Measurements from ENCODE around the gene AEBP2. TPM values are rescaled to one million over a fixed set of nuclear protein-coding genes. Genes with fewer than 3 reads are reported as not detected.

The AEBP2 gene
- total RNA-seq, 2 experiments from 2014 or later: 44.7 to 45.0 TPM

- no peak overlapping the region for H3K27ac Mint-ChIP-seq
- H3K27me3 Mint-ChIP-seq: no peaks in the 10 kb centered on the region
These were observed 8.1 kb downstream of the AEBP2 start for GRCh38 chr12:19447386-19447785.

GRCh38 chr12:19449814-19450213 lies 10.5 kb downstream of the AEBP2 start:
- H3K4me1 Mint-ChIP-seq (ENCODE audit: low read depth): peaks cover 73% of the 10 kb centered on the region
- CTCF ChIA-PET: no interaction called here
- H3K4me3 Mint-ChIP-seq: no peak overlapping the region

More at GRCh38 chr12:19447386-19447785, 8.1 kb downstream of the AEBP2 start:
- ChIA-PET CTCF (no interaction called here), POLR2A (no interaction called here)
- Mint-ChIP-seq H3K4me3 (no peak overlapping the region), H3K9me3 (no peaks in the 10 kb centered on the region), H3K36me3 (peaks cover 12% of the 10 kb centered on the region), H3K4me1 (ENCODE audit: low read depth) (peaks cover 70% of the 10 kb centered on the region)
- DNase-seq: no peak
- intact Hi-C loops (cut with micrococcal nuclease): no loop called here

GRCh38 chr12:19450362-19450761 lies 11.1 kb downstream of the AEBP2 start:
- intact Hi-C loops (cut with micrococcal nuclease): no loop called here
- Mint-ChIP-seq H3K4me1 (ENCODE audit: low read depth) (peaks cover 75% of the 10 kb centered on the region), H3K27me3 (no peaks in the 10 kb centered on the region), H3K27ac (no peak overlapping the region), H3K36me3 (peaks cover 14% of the 10 kb centered on the region), H3K4me3 (no peak overlapping the region), H3K9me3 (no peaks in the 10 kb centered on the region)
- POLR2A ChIA-PET: no interaction called here
- CTCF ChIA-PET: no interaction called here
- DNase-seq: no peak

More at GRCh38 chr12:19449814-19450213, 10.5 kb downstream of the AEBP2 start:
- Mint-ChIP-seq H3K27me3 (no peaks in the 10 kb centered on the region), H3K36me3 (peaks cover 14% of the 10 kb centered on the region), H3K9me3 (no peaks in the 10 kb centered on the region), H3K27ac (no peak overlapping the region)
- DNase-seq: no peak
- POLR2A ChIA-PET: no interaction called here
- intact Hi-C loops (cut with micrococcal nuclease): no loop called here

GRCh38 chr12:19451196-19451595 lies 11.9 kb downstream of the AEBP2 start:
- DNase-seq: no peak
- POLR2A ChIA-PET: no interaction called here
- Mint-ChIP-seq H3K27ac (no peak overlapping the region), H3K4me3 (no peak overlapping the region), H3K4me1 (ENCODE audit: low read depth) (peaks cover 77% of the 10 kb centered on the region), H3K36me3 (peaks cover 17% of the 10 kb centered on the region), H3K9me3 (no peaks in the 10 kb centered on the region), H3K27me3 (no peaks in the 10 kb centered on the region)
- intact Hi-C loops (cut with micrococcal nuclease): no loop called here
- CTCF ChIA-PET: no interaction called here

GRCh38 chr12:19453961-19454360 lies 14.7 kb downstream of the AEBP2 start:
- POLR2A ChIA-PET: no interaction called here
- peaks cover 16% of the 10 kb centered on the region for H3K36me3 Mint-ChIP-seq
- H3K27me3 Mint-ChIP-seq: no peaks in the 10 kb centered on the region
- no peak overlapping the region for H3K27ac Mint-ChIP-seq
- peaks cover 79% of the 10 kb centered on the region for H3K4me1 Mint-ChIP-seq (ENCODE audit: low read depth)
- H3K4me3 Mint-ChIP-seq: no peak overlapping the region
- no peak for DNase-seq
- CTCF ChIA-PET: no interaction called here
- no peaks in the 10 kb centered on the region for H3K9me3 Mint-ChIP-seq
- intact Hi-C loops (cut with micrococcal nuclease): no loop called here

- Mint-ChIP-seq H3K27ac (no peak overlapping the region), H3K36me3 (peaks cover 16% of the 10 kb centered on the region), H3K27me3 (no peaks in the 10 kb centered on the region), H3K4me1 (ENCODE audit: low read depth) (peaks cover 71% of the 10 kb centered on the region), H3K4me3 (no peak overlapping the region), H3K9me3 (no peaks in the 10 kb centered on the region)
- ChIA-PET CTCF (interaction anchor here (0.6 kb wide), 1 partner anchor 318 kb away, joined by 3 read pairs; no protein-coding TSS in a partner anchor), POLR2A (no interaction called here)
- DNase-seq: no peak
- intact Hi-C loops (cut with micrococcal nuclease): no loop called here
These were observed 15.5 kb downstream of the AEBP2 start for GRCh38 chr12:19454837-19455236.

GRCh38 chr12:19456176-19456575 lies 16.9 kb downstream of the AEBP2 start:
- Mint-ChIP-seq H3K9me3 (no peaks in the 10 kb centered on the region), H3K4me1 (ENCODE audit: low read depth) (peaks cover 66% of the 10 kb centered on the region), H3K36me3 (peaks cover 16% of the 10 kb centered on the region), H3K27ac (no peak overlapping the region), H3K4me3 (no peak overlapping the region), H3K27me3 (no peaks in the 10 kb centered on the region)
- ChIA-PET CTCF (no interaction called here), POLR2A (no interaction called here)
- intact Hi-C loops (cut with micrococcal nuclease): no loop called here
- DNase-seq: no peak

- CTCF ChIA-PET: no interaction called here
- H3K4me3 Mint-ChIP-seq: no peak overlapping the region
These were observed 18.3 kb downstream of the AEBP2 start for GRCh38 chr12:19457561-19457960.

GRCh38 chr12:19458733-19459132 lies 19.4 kb downstream of the AEBP2 start:
- Mint-ChIP-seq H3K4me1 (ENCODE audit: low read depth) (peaks cover 70% of the 10 kb centered on the region), H3K9me3 (no peaks in the 10 kb centered on the region), H3K27ac (no peak overlapping the region), H3K27me3 (no peaks in the 10 kb centered on the region), H3K36me3 (peaks cover 18% of the 10 kb centered on the region), H3K4me3 (no peak overlapping the region)
- ChIA-PET POLR2A (interaction anchor here (0.6 kb wide), 1 partner anchor 84 kb away, joined by 3 read pairs; no protein-coding TSS in a partner anchor), CTCF (no interaction called here)
- intact Hi-C loops (cut with micrococcal nuclease): no loop called here
- no peak for DNase-seq

More at GRCh38 chr12:19457561-19457960, 18.3 kb downstream of the AEBP2 start:
- Mint-ChIP-seq H3K27ac (no peak overlapping the region), H3K36me3 (peaks cover 15% of the 10 kb centered on the region), H3K4me1 (ENCODE audit: low read depth) (peaks cover 68% of the 10 kb centered on the region), H3K27me3 (no peaks in the 10 kb centered on the region), H3K9me3 (no peaks in the 10 kb centered on the region)
- DNase-seq: no peak
- POLR2A ChIA-PET: no interaction called here
- intact Hi-C loops (cut with micrococcal nuclease): no loop called here

GRCh38 chr12:19461999-19462398 lies 22.7 kb downstream of the AEBP2 start:
- intact Hi-C loops (cut with micrococcal nuclease): loop anchor here (2.0 kb wide), 1 partner anchor 21 kb away; no protein-coding TSS in a partner anchor
- H3K4me1 Mint-ChIP-seq (ENCODE audit: low read depth): peaks cover 50% of the 10 kb centered on the region
- H3K36me3 Mint-ChIP-seq: peaks cover 29% of the 10 kb centered on the region
- no peak overlapping the region for H3K4me3 Mint-ChIP-seq
- POLR2A ChIA-PET: no interaction called here
- no peaks in the 10 kb centered on the region for H3K9me3 Mint-ChIP-seq
- CTCF ChIA-PET: no interaction called here
- no peak overlapping the region for H3K27ac Mint-ChIP-seq
- no peak for DNase-seq
- H3K27me3 Mint-ChIP-seq: no peaks in the 10 kb centered on the region

GRCh38 chr12:19462406-19462805 lies 23.1 kb downstream of the AEBP2 start:
- intact Hi-C loops (cut with micrococcal nuclease): loop anchor here (2.0 kb wide), 1 partner anchor 22 kb away; no protein-coding TSS in a partner anchor
- Mint-ChIP-seq H3K4me3 (no peak overlapping the region), H3K9me3 (no peaks in the 10 kb centered on the region), H3K36me3 (peaks cover 33% of the 10 kb centered on the region), H3K27ac (no peak overlapping the region), H3K4me1 (ENCODE audit: low read depth) (peaks cover 46% of the 10 kb centered on the region), H3K27me3 (no peaks in the 10 kb centered on the region)
- POLR2A ChIA-PET: no interaction called here
- no peak for DNase-seq
- CTCF ChIA-PET: no interaction called here

- CTCF ChIA-PET: no interaction called here
- H3K27ac Mint-ChIP-seq: no peak overlapping the region
These were observed 24.9 kb downstream of the AEBP2 start for GRCh38 chr12:19464192-19464580.

GRCh38 chr12:19465711-19466110 lies 26.4 kb downstream of the AEBP2 start:
- ChIA-PET POLR2A (no interaction called here), CTCF (no interaction called here)
- Mint-ChIP-seq H3K4me3 (no peak overlapping the region), H3K9me3 (no peaks in the 10 kb centered on the region), H3K4me1 (ENCODE audit: low read depth) (peaks cover 34% of the 10 kb centered on the region), H3K27me3 (no peaks in the 10 kb centered on the region), H3K36me3 (peaks cover 54% of the 10 kb centered on the region), H3K27ac (no peak overlapping the region)
- intact Hi-C loops (cut with micrococcal nuclease): no loop called here
- no peak for DNase-seq

More at GRCh38 chr12:19464192-19464580, 24.9 kb downstream of the AEBP2 start:
- no peaks in the 10 kb centered on the region for H3K27me3 Mint-ChIP-seq
- no peaks in the 10 kb centered on the region for H3K9me3 Mint-ChIP-seq
- POLR2A ChIA-PET: no interaction called here
- H3K4me3 Mint-ChIP-seq: no peak overlapping the region
- DNase-seq: no peak
- peaks cover 37% of the 10 kb centered on the region for H3K4me1 Mint-ChIP-seq (ENCODE audit: low read depth)
- intact Hi-C loops (cut with micrococcal nuclease): no loop called here
- peaks cover 43% of the 10 kb centered on the region for H3K36me3 Mint-ChIP-seq
